K562 (cell line): ENCODE measurements around the gene CDK14. TPM values are rescaled to one million over a fixed set of nuclear protein-coding genes. Genes with fewer than 3 reads are reported as not detected.

Experiments used
- ATAC-seq: fragments of 200-7000 bp; cut with Tn5 transposase; 3 replicates; pipeline ENCODE4 v1.9.1; 2020; ENCODE audit warnings: moderate library complexity
- BruUV-seq: library from RNA; stranded (reverse); fragments of 400-500 nt; replicated peaks from 2 replicates; lab custom pipeline; 2021; lab: Mats Ljungman, UMichigan
- CTCF ChIA-PET: fragments of 300-600 bp; formaldehyde crosslinking; extraction: SDS; loops from one replicate; lab custom pipeline; 2021; ENCODE audit warnings: low intra/inter-chr PET ratio; lab: Yijun Ruan, JAX
- POLR2A ChIA-PET: fragments of 300-600, 350-650 bp; sonication (Branson Sonifier 250); formaldehyde crosslinking; extraction: SDS; loops from one replicate; lab custom pipeline; 2021; ENCODE audit warnings: antibody characterized with exemption, inconsistent platforms; lab: Yijun Ruan, JAX
- DNase-seq, 4 experiments: peaks; one replicate each; pipeline versions ENCODE4 v3.0.0 to v3.0.0-alpha.2; 2011 to 2018; ENCODE audit warnings: low spot score in 3 of 4, mixed read lengths in 3 of 4; ENCODE audit errors: extremely low read depth in 1 of 4
- FAIRE-seq: peaks from 2 replicates; lab custom pipeline; 2011; peaks lifted over from hg19 to GRCh38; lab: Jason Lieb, UNC
- H2AFZ ChIP-seq: 2 replicates; pipeline ENCODE4 v1.6.0; 2011; ENCODE audit warnings: low read depth, low read length, control low read depth, inconsistent platforms
- H3K27ac ChIP-seq: fragments of 200-600 bp; 3 replicates; pipeline ENCODE4 v1.8.0; 2011; ENCODE audit warnings: low read depth, mild to moderate bottlenecking, control low read depth, inconsistent platforms, low read length, moderate library complexity, mixed read lengths; ENCODE audit errors: extremely low read depth
- H3K27me3 ChIP-seq, 2 experiments: fragments of 300-600 bp in 1 of 2; 2 replicates in 1 of 2; 3 replicates in 1 of 2; pipeline versions ENCODE4 v1.6.0 to v1.8.0; 2011; ENCODE audit warnings: inconsistent platforms in 2 of 2, low read length in 2 of 2, mild to moderate bottlenecking in 1 of 2, mixed read lengths in 1 of 2, moderate library complexity in 1 of 2; ENCODE audit not compliant: control insufficient read depth in 2 of 2, insufficient read depth in 2 of 2
- H3K36me3 ChIP-seq: fragments of 300-600 bp; 3 replicates; pipeline ENCODE4 v1.8.0; 2011; ENCODE audit warnings: mild to moderate bottlenecking, low read length, inconsistent platforms; ENCODE audit not compliant: control insufficient read depth, insufficient read depth
- H3K4me1 ChIP-seq, 2 experiments: fragments of 200-600 bp in 1 of 2; replicated peaks in 1 of 2; 2 replicates in 1 of 2; 3 replicates in 1 of 2; pipeline versions ENCODE4 v1.5.1 to v1.8.0; 2011; ENCODE audit warnings: inconsistent platforms in 2 of 2, low read length in 2 of 2, mild to moderate bottlenecking in 1 of 2, mixed read lengths in 1 of 2, moderate library complexity in 1 of 2; ENCODE audit not compliant: control insufficient read depth in 2 of 2, insufficient read depth in 2 of 2
- H3K4me2 ChIP-seq: 2 replicates; pipeline ENCODE4 v1.6.1; 2011; ENCODE audit warnings: low read length, control low read depth, inconsistent platforms, mixed read lengths; ENCODE audit not compliant: insufficient read depth
- H3K4me3 ChIP-seq: fragments of 200-600 bp; sonication (generic), shearing (Covaris generic); 2 replicates; pipeline ENCODE4 v1.5.1; 2016; ENCODE audit warnings: control low read depth, inconsistent platforms
- H3K79me2 ChIP-seq: fragments of 200-600 bp; 3 replicates; pipeline ENCODE4 v1.8.0; 2011; ENCODE audit warnings: low read length, inconsistent platforms; ENCODE audit not compliant: control insufficient read depth, insufficient read depth
- H3K9ac ChIP-seq, 2 experiments: 2 replicates each; pipeline versions ENCODE4 v1.6.0 to v1.6.1; 2011; ENCODE audit warnings: low read depth in 2 of 2, low read length in 2 of 2, control low read depth in 1 of 2, inconsistent platforms in 1 of 2, mild to moderate bottlenecking in 1 of 2, mixed read lengths in 1 of 2; ENCODE audit not compliant: insufficient read depth in 1 of 2
- H3K9me1 ChIP-seq: one replicate; pipeline ENCODE4 v1.6.0; 2011; ENCODE audit warnings: inconsistent platforms, mild to moderate bottlenecking, low read length, moderate library complexity; ENCODE audit not compliant: control insufficient read depth, insufficient read depth
- H3K9me3 ChIP-seq: replicated peaks from 2 replicates; pipeline ENCODE4 v1.5.1; 2011; ENCODE audit warnings: low read depth, low read length, inconsistent platforms; ENCODE audit not compliant: control insufficient read depth, insufficient read depth
- H4K20me1 ChIP-seq: replicated peaks from 2 replicates; pipeline ENCODE4 v1.6.1; 2011; ENCODE audit warnings: low read length, inconsistent platforms, mixed read lengths; ENCODE audit not compliant: control insufficient read depth, insufficient read depth
- CHD4 ChIP-seq: fragments of 200-600 bp; sonication (generic); IDR thresholded peaks from 3 replicates; pipeline ENCODE4 v1.6.1; 2012; ENCODE audit warnings: low read depth, mild to moderate bottlenecking, mixed read lengths, low read length, inconsistent platforms; ENCODE audit not compliant: insufficient read depth, insufficient replicate concordance, poor library complexity, severe bottlenecking
- CTBP1 ChIP-seq: fragments of 450-650 bp; IDR thresholded peaks from 2 replicates; pipeline ENCODE4 v1.6.1; 2016; ENCODE audit warnings: borderline replicate concordance
- HMGN3 ChIP-seq: IDR thresholded peaks from 2 replicates; pipeline ENCODE4 v1.6.1; 2011; ENCODE audit warnings: borderline replicate concordance, low read depth, mild to moderate bottlenecking, mixed read lengths, low read length; ENCODE audit not compliant: insufficient read length; ENCODE audit errors: extremely low read depth
- NEUROD1 ChIP-seq: fragments of 150-350 bp; IDR thresholded peaks from 2 replicates; pipeline ENCODE4 v1.6.1; 2014; ENCODE audit warnings: borderline replicate concordance, low read length, low read depth; ENCODE audit not compliant: partially characterized antibody
- RAD21 ChIP-seq, 2 experiments: fragments of 250-450 bp in 1 of 2; fragments of 450-650 bp in 1 of 2; sonication (Bioruptor Pico) in 1 of 2; formaldehyde crosslinking in 1 of 2; IDR thresholded peaks in 1 of 2; conservative IDR thresholded peaks in 1 of 2; 2 replicates each; pipeline versions ENCODE4 v1.4.0 to v1.8.0; 2020 to 2022; ENCODE audit warnings: mild to moderate bottlenecking in 2 of 2, moderate library complexity in 1 of 2
- ZZZ3 ChIP-seq: fragments of 450-650 bp; IDR thresholded peaks from 2 replicates; pipeline ENCODE4 v1.6.1; 2016; ENCODE audit warnings: antibody characterized with exemption, mild to moderate bottlenecking, moderate library complexity
- WGBS: fragments of 100-300 bp; shearing (Covaris generic); methylation state at CpG from one replicate; pipeline ENCODE4 v1.1.6; 2016; ENCODE audit warnings: low coverage, mixed read lengths; ENCODE audit not compliant: insufficient coverage; ENCODE audit errors: missing lambda C conversion rate; 5-methylcytosine and 5-hydroxymethylcytosine counted together
- in situ Hi-C: fragments of 300-500 bp; cut with MboI; formaldehyde crosslinking; loops from 4 replicates; pipeline ENCODE4 v1.15.0; 2018; ENCODE audit warnings: inconsistent platforms, mixed read lengths
- intact Hi-C: fragments of 100-400 bp; cut with micrococcal nuclease; formaldehyde crosslinking; loops from 2 replicates; pipeline ENCODE4 v1.14.2; 2022
- polyA plus RNA-seq, 8 experiments: library from polyadenylated mRNA; depleted of rRNA in 4 of 8; stranded (reverse) in 5 of 8; unstranded in 3 of 8; fragments of >200 nt; fragmentation: Nextera tagmentation in 2 of 8; fragmentation: Illumina TruSeq in 1 of 8; extraction: Ambion mirVana in 2 of 8; extraction: Trizol in 1 of 8; gene quantifications; 2 replicates each; pipeline versions ENCODE4 v1.2.1 to v1.2.3, GENCODE V29; 2011 to 2014; ENCODE audit warnings: inconsistent platforms in 1 of 8, missing spikeins in 1 of 8
- total RNA-seq, 7 experiments: library from RNA; depleted of rRNA in 6 of 7; stranded (reverse); fragments of >200 nt in 6 of 7; fragmentation: Illumina TruSeq in 2 of 7; extraction: Trizol in 2 of 7; gene quantifications; 2 replicates each; pipeline versions ENCODE4 v1.2.1 to v1.2.3, GENCODE V29; 2011 to 2021; ENCODE audit warnings: low replicate concordance in 1 of 7
- TF ChIP-seq, protein P1 (sequence below): fragments of 250-450 bp; sonication (Bioruptor Pico); IDR thresholded peaks from 2 replicates; pipeline ENCODE4 v1.8.0; 2021; ENCODE audit warnings: mild to moderate bottlenecking, moderate library complexity
- TF ChIP-seq, protein P2 (sequence below): fragments of 450-650 bp; IDR thresholded peaks from 2 replicates; pipeline ENCODE4 v1.6.1; 2014; ENCODE audit warnings: low read depth, mild to moderate bottlenecking, moderate library complexity, borderline replicate concordance
- TF ChIP-seq, protein P3 (sequence below), 2 experiments: fragments of 450-650 bp; IDR thresholded peaks; 2 replicates each; pipeline ENCODE4 v1.6.1; 2016
- TF ChIP-seq, protein P4 (sequence below): conservative IDR thresholded peaks from 2 replicates; pipeline ENCODE4 v1.6.1; 2011; ENCODE audit warnings: low read depth, mild to moderate bottlenecking, low read length; ENCODE audit not compliant: control insufficient read depth
- TF ChIP-seq, protein P5 (sequence below): fragments of 200-400 bp; formaldehyde crosslinking; IDR thresholded peaks from 2 replicates; pipeline ENCODE4 v1.6.1; 2017; ENCODE audit warnings: mild to moderate bottlenecking, low read depth, low read length, moderate library complexity
- TF ChIP-seq, protein P6 (sequence below), 2 experiments: fragments of 250-450 bp in 1 of 2; fragments of 450-650 bp in 1 of 2; sonication (Bioruptor Pico) in 1 of 2; IDR thresholded peaks; 2 replicates each; pipeline versions ENCODE4 v1.6.1 to v1.8.0; 2016 to 2021; ENCODE audit warnings: mild to moderate bottlenecking in 2 of 2, moderate library complexity in 2 of 2, missing compliant biosample characterization in 1 of 2, missing genetic modification characterization in 1 of 2

Gene CDK14
- total and polyA plus RNA-seq, 9 of the 15 experiments (the other 6 are each of a cell fraction or from before 2014, with no cell fraction given) = 0.03 to 0.91 (median 0.16) TPM

DNA sequence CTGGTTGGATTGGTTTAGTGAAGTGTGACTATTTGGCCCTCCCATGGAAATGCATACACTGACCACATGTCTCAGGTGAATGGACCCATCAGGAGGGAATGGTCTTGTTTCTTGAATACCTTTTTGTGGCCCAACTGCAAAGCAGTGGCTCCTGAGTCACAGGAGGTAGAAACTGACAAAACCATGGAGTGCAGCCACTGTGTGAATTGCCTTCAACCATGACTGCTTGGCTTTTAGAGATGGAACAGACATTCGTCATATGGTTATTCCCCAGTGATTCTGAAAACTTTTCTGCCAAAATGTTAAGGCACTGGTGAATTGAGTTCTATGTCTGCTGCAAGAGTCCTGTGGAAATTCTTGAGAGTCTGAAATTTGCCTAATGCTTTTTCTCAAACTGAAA lies 64.7 kb downstream of the CDK14 start:
- no peaks in the 10 kb centered on the region for H4K20me1 ChIP-seq
- no TSS peak for BruUV-seq
- DNase-seq (no peak), FAIRE-seq (no peak), ATAC-seq (no peak)
- H3K79me2 ChIP-seq = no peaks in the 10 kb centered on the region
- intact Hi-C loops (no loop called here), in situ Hi-C loops (no loop called here)
- POLR2A ChIA-PET = no interaction called here
- no peaks in the 10 kb centered on the region for H3K9me1 ChIP-seq
- H3K4me1 ChIP-seq = no peaks in the 10 kb centered on the region
- H3K4me2 ChIP-seq = no peak overlapping the region
- H3K27ac ChIP-seq = no peak overlapping the region
- no peaks in the 10 kb centered on the region for H3K27me3 ChIP-seq
- no peak overlapping the region for H3K4me3 ChIP-seq
- no peak overlapping the region for H3K9ac ChIP-seq
- no peaks in the 10 kb centered on the region for H3K9me3 ChIP-seq
- 0% methylated on average over 1 of the region's 1 CpG for WGBS
- CTCF ChIA-PET = no interaction called here
- no peak overlapping the region for H2AFZ ChIP-seq
- no peaks in the 10 kb centered on the region for H3K36me3 ChIP-seq
- TF ChIP-seq RAD21 (CRISPR knock-in tag; conservative IDR thresholded peaks at IDR 0.05 in 1 of 2, IDR thresholded peaks at IDR 0.05 in 1 of 2) = no peak
- TF ChIP-seq CHD4 = no peak
- TF ChIP-seq NEUROD1 = no peak
- TF ChIP-seq, protein P1, sequence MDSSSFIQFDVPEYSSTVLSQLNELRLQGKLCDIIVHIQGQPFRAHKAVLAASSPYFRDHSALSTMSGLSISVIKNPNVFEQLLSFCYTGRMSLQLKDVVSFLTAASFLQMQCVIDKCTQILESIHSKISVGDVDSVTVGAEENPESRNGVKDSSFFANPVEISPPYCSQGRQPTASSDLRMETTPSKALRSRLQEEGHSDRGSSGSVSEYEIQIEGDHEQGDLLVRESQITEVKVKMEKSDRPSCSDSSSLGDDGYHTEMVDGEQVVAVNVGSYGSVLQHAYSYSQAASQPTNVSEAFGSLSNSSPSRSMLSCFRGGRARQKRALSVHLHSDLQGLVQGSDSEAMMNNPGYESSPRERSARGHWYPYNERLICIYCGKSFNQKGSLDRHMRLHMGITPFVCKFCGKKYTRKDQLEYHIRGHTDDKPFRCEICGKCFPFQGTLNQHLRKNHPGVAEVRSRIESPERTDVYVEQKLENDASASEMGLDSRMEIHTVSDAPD (CRISPR knock-in tag) = no peak
- TF ChIP-seq, protein P2, sequence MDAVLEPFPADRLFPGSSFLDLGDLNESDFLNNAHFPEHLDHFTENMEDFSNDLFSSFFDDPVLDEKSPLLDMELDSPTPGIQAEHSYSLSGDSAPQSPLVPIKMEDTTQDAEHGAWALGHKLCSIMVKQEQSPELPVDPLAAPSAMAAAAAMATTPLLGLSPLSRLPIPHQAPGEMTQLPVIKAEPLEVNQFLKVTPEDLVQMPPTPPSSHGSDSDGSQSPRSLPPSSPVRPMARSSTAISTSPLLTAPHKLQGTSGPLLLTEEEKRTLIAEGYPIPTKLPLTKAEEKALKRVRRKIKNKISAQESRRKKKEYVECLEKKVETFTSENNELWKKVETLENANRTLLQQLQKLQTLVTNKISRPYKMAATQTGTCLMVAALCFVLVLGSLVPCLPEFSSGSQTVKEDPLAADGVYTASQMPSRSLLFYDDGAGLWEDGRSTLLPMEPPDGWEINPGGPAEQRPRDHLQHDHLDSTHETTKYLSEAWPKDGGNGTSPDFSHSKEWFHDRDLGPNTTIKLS = no peak
- TF ChIP-seq, protein P3, sequence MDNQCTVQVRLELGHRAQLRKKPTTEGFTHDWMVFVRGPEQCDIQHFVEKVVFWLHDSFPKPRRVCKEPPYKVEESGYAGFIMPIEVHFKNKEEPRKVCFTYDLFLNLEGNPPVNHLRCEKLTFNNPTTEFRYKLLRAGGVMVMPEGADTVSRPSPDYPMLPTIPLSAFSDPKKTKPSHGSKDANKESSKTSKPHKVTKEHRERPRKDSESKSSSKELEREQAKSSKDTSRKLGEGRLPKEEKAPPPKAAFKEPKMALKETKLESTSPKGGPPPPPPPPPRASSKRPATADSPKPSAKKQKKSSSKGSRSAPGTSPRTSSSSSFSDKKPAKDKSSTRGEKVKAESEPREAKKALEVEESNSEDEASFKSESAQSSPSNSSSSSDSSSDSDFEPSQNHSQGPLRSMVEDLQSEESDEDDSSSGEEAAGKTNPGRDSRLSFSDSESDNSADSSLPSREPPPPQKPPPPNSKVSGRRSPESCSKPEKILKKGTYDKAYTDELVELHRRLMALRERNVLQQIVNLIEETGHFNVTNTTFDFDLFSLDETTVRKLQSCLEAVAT (IDR thresholded peaks at IDR 0.05) = no peak
- TF ChIP-seq CTBP1 = no peak
- TF ChIP-seq HMGN3 = no peak
- TF ChIP-seq, protein P4, sequence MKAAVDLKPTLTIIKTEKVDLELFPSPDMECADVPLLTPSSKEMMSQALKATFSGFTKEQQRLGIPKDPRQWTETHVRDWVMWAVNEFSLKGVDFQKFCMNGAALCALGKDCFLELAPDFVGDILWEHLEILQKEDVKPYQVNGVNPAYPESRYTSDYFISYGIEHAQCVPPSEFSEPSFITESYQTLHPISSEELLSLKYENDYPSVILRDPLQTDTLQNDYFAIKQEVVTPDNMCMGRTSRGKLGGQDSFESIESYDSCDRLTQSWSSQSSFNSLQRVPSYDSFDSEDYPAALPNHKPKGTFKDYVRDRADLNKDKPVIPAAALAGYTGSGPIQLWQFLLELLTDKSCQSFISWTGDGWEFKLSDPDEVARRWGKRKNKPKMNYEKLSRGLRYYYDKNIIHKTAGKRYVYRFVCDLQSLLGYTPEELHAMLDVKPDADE = no peak
- TF ChIP-seq, protein P5, sequence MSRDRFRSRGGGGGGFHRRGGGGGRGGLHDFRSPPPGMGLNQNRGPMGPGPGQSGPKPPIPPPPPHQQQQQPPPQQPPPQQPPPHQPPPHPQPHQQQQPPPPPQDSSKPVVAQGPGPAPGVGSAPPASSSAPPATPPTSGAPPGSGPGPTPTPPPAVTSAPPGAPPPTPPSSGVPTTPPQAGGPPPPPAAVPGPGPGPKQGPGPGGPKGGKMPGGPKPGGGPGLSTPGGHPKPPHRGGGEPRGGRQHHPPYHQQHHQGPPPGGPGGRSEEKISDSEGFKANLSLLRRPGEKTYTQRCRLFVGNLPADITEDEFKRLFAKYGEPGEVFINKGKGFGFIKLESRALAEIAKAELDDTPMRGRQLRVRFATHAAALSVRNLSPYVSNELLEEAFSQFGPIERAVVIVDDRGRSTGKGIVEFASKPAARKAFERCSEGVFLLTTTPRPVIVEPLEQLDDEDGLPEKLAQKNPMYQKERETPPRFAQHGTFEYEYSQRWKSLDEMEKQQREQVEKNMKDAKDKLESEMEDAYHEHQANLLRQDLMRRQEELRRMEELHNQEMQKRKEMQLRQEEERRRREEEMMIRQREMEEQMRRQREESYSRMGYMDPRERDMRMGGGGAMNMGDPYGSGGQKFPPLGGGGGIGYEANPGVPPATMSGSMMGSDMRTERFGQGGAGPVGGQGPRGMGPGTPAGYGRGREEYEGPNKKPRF = no peak
- TF ChIP-seq, protein P6, sequence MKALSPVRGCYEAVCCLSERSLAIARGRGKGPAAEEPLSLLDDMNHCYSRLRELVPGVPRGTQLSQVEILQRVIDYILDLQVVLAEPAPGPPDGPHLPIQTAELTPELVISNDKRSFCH (CRISPR knock-in tag; IDR thresholded peaks at IDR 0.05) = no peak
- TF ChIP-seq, protein P6 (tag; IDR thresholded peaks at IDR 0.05) = no peak
- no peak for TF ChIP-seq ZZZ3
